ENCODE data around the gene TAMALIN.

DNA sequence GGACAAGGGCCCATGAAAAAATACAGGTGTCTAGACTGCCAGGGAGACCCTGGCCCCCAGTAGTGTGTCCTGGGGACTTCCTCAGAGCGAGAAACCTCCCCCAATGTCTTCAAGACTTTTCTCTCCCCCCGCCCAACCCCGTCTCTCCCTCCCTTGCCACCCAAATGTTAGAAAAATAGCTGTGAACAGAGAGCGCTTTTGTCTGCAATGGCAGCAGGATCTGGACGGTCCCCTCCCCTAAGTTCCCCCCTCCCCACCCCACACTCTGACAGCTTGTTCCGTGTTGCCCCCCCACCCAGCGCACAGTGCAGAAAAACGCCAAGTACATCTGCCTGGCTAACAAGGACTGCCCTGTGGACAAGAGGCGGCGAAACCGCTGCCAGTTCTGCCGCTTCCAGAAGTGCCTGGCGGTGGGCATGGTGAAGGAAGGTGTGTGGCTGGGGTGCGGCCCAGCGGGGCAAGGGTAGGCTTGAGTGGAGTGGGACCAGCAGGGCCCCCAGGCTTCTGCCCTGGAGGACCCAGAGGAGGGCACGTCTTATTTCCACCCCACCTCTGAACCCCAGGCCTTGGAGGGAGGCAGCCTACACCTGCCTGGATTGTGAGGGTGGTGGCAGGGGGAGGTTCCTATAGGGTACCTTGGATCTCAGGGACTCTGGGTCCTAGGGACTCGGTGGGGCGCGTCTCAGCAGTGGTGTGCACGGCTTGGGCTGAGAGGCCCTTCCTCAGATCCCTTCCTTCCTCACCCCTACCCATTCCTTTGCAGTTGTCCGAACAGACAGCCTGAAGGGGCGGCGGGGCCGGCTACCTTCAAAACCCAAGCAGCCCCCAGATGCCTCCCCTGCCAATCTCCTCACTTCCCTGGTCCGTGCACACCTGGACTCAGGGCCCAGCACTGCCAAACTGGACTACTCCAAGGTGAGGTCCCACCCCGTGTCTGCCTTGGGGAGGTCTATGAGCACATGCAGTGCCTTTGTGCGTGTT lies 49.3 kb downstream of the TAMALIN start:
- TF ChIP-seq, protein P1, sequence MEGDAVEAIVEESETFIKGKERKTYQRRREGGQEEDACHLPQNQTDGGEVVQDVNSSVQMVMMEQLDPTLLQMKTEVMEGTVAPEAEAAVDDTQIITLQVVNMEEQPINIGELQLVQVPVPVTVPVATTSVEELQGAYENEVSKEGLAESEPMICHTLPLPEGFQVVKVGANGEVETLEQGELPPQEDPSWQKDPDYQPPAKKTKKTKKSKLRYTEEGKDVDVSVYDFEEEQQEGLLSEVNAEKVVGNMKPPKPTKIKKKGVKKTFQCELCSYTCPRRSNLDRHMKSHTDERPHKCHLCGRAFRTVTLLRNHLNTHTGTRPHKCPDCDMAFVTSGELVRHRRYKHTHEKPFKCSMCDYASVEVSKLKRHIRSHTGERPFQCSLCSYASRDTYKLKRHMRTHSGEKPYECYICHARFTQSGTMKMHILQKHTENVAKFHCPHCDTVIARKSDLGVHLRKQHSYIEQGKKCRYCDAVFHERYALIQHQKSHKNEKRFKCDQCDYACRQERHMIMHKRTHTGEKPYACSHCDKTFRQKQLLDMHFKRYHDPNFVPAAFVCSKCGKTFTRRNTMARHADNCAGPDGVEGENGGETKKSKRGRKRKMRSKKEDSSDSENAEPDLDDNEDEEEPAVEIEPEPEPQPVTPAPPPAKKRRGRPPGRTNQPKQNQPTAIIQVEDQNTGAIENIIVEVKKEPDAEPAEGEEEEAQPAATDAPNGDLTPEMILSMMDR (IDR thresholded peaks at IDR 0.05) = no peak
- no peak for TF ChIP-seq ZFX (IDR thresholded peaks at IDR 0.05; ENCODE audit: borderline replicate concordance)

Data from 22Rv1 (cell line).